ENCODE measurements around the gene LIPT2. TPM values are rescaled to one million over a fixed set of nuclear protein-coding genes. Genes with fewer than 3 reads are reported as not detected.
"Not testable (repeated sequence)": the region's sequence is repeated elsewhere in the genome, so short reads cannot be mapped to it uniquely, and the experiment has no call there.

The LIPT2 gene
- total RNA-seq: 1 to 10 TPM; 3.0 to 3.3 TPM

GRCh38 chr11:74492974-74493790 lies at the start of gene LIPT2:
Gene LIPT2 (minus strand): TSS chr11:74493724. CDS start chr11:74493703, 21 bp downstream.
- intact Hi-C loops (cut with micrococcal nuclease): loop anchor here (1.0 to 10.0 kb wide), 5 partner anchors 78 to 1351 kb away; partner anchors contain the start of genes FCHSD2, PGM2L1, POLD3 and RNF169
- Mint-ChIP-seq H3K27me3 (no peaks in the 10 kb centered on the region), H3K36me3 (no peaks in the 10 kb centered on the region), H3K9me3 (no peaks in the 10 kb centered on the region), H3K4me3 (peak within 1 kb of the TSS; percentile 81), H3K27ac (peak within 1 kb of the TSS; percentile 91), H3K4me1 (ENCODE audit: low read depth) (peaks cover 22% of the 10 kb centered on the region)
- ChIA-PET POLR2A (interaction anchor here (0.5 to 2.1 kb wide), 11 partner anchors 9 to 511 kb away, joined by 3 to 11 read pairs (median 3); partner anchors contain the start of genes PGM2L1, POLD3 and UCP2), CTCF (interaction anchor here (0.7 to 3.0 kb wide), 12 partner anchors 17 to 246 kb away, joined by 3 to 16 read pairs (median 4); partner anchors contain the start of gene PGM2L1)
- peak; percentile 99 for DNase-seq

GRCh38 chr11:74541466-74541865 lies 47.9 kb upstream of the LIPT2 start:
- peaks cover 2% of the 10 kb centered on the region for H3K36me3 Mint-ChIP-seq
- POLR2A ChIA-PET: no interaction called here
- peaks cover 35% of the 10 kb centered on the region for H3K9me3 Mint-ChIP-seq
- H3K27ac Mint-ChIP-seq: no peak overlapping the region
- no peak overlapping the region for H3K4me3 Mint-ChIP-seq
- H3K27me3 Mint-ChIP-seq: no peaks in the 10 kb centered on the region
- H3K4me1 Mint-ChIP-seq (ENCODE audit: low read depth): no peaks in the 10 kb centered on the region
- CTCF ChIA-PET: no interaction called here
- DNase-seq: no peak
- intact Hi-C loops (cut with micrococcal nuclease): no loop called here

GRCh38 chr11:74540270-74540669 lies 46.7 kb upstream of the LIPT2 start:
- intact Hi-C loops (cut with micrococcal nuclease): no loop called here
- H3K9me3 Mint-ChIP-seq: peaks cover 35% of the 10 kb centered on the region
- H3K36me3 Mint-ChIP-seq: peaks cover 2% of the 10 kb centered on the region
- H3K4me3 Mint-ChIP-seq: no peak overlapping the region
- no peak overlapping the region for H3K27ac Mint-ChIP-seq
- ChIA-PET POLR2A (no interaction called here), CTCF (interaction anchor here (2.1 kb wide), 1 partner anchor 90 kb away, joined by 5 read pairs; no protein-coding TSS in a partner anchor)
- H3K4me1 Mint-ChIP-seq (ENCODE audit: low read depth): no peaks in the 10 kb centered on the region
- DNase-seq: no peak
- H3K27me3 Mint-ChIP-seq: no peaks in the 10 kb centered on the region

- Mint-ChIP-seq H3K9me3 (peaks cover 23% of the 10 kb centered on the region), H3K27ac (no peak overlapping the region), H3K4me1 (ENCODE audit: low read depth) (no peaks in the 10 kb centered on the region), H3K36me3 (peaks cover 2% of the 10 kb centered on the region), H3K4me3 (no peak overlapping the region), H3K27me3 (no peaks in the 10 kb centered on the region)
- ChIA-PET CTCF (interaction anchor here (0.7 to 2.1 kb wide), 2 partner anchors 31 to 89 kb away, joined by 3 to 5 read pairs; no protein-coding TSS in a partner anchor), POLR2A (no interaction called here)
- no peak for DNase-seq
- intact Hi-C loops (cut with micrococcal nuclease): no loop called here
Measured at GRCh38 chr11:74538680-74539079, 45.2 kb upstream of the LIPT2 start.

- DNase-seq: no peak
- no peak overlapping the region for H3K27ac Mint-ChIP-seq
- ChIA-PET CTCF (interaction anchor here (0.6 to 1.0 kb wide), 2 partner anchors 13 to 83 kb away, joined by 4 to 5 read pairs; no protein-coding TSS in a partner anchor), POLR2A (no interaction called here)
- intact Hi-C loops (cut with micrococcal nuclease): no loop called here
- H3K9me3 Mint-ChIP-seq: peaks cover 15% of the 10 kb centered on the region
- H3K4me3 Mint-ChIP-seq: no peak overlapping the region
- peaks cover 3% of the 10 kb centered on the region for H3K27me3 Mint-ChIP-seq
- H3K4me1 Mint-ChIP-seq (ENCODE audit: low read depth): no peaks in the 10 kb centered on the region
- peaks cover 2% of the 10 kb centered on the region for H3K36me3 Mint-ChIP-seq
Measured at GRCh38 chr11:74535371-74536160, 42.0 kb upstream of the LIPT2 start.

- H3K4me1 Mint-ChIP-seq (ENCODE audit: low read depth); H3K4me3 Mint-ChIP-seq; H3K27me3 Mint-ChIP-seq; CTCF ChIA-PET; intact Hi-C loops (cut with micrococcal nuclease); DNase-seq; H3K36me3 Mint-ChIP-seq; H3K27ac Mint-ChIP-seq: not testable (repeated sequence)
- POLR2A ChIA-PET: interaction anchor here (0.6 kb wide), 1 partner anchor 1124 kb away, joined by 3 read pairs; no protein-coding TSS in a partner anchor
- peaks cover 15% of the 10 kb centered on the region for H3K9me3 Mint-ChIP-seq
Measured at GRCh38 chr11:74534946-74535275, 41.4 kb upstream of the LIPT2 start.

- Mint-ChIP-seq H3K36me3 (peaks cover 2% of the 10 kb centered on the region), H3K4me3 (no peak overlapping the region), H3K9me3 (peaks cover 15% of the 10 kb centered on the region), H3K4me1 (ENCODE audit: low read depth) (no peaks in the 10 kb centered on the region), H3K27me3 (peaks cover 3% of the 10 kb centered on the region), H3K27ac (no peak overlapping the region)
- POLR2A ChIA-PET: interaction anchor here (0.6 kb wide), 1 partner anchor 1123 kb away, joined by 3 read pairs; no protein-coding TSS in a partner anchor
- DNase-seq: no peak
- intact Hi-C loops (cut with micrococcal nuclease): no loop called here
- CTCF ChIA-PET: no interaction called here
Measured at GRCh38 chr11:74534216-74534945, 40.9 kb upstream of the LIPT2 start.

GRCh38 chr11:74533421-74533820 lies 39.9 kb upstream of the LIPT2 start:
- Mint-ChIP-seq H3K4me1 (ENCODE audit: low read depth) (no peaks in the 10 kb centered on the region), H3K4me3 (no peak overlapping the region), H3K27ac (no peak overlapping the region), H3K36me3 (peaks cover 2% of the 10 kb centered on the region), H3K27me3 (peaks cover 3% of the 10 kb centered on the region), H3K9me3 (peaks cover 10% of the 10 kb centered on the region)
- no peak for DNase-seq
- intact Hi-C loops (cut with micrococcal nuclease): no loop called here
- CTCF ChIA-PET: no interaction called here
- POLR2A ChIA-PET: no interaction called here

- no peak for DNase-seq
- intact Hi-C loops (cut with micrococcal nuclease): no loop called here
- H3K36me3 Mint-ChIP-seq: peaks cover 2% of the 10 kb centered on the region
- ChIA-PET CTCF (no interaction called here), POLR2A (no interaction called here)
- peaks cover 2% of the 10 kb centered on the region for H3K9me3 Mint-ChIP-seq
- no peaks in the 10 kb centered on the region for H3K4me1 Mint-ChIP-seq (ENCODE audit: low read depth)
- H3K27me3 Mint-ChIP-seq: peaks cover 3% of the 10 kb centered on the region
- H3K27ac Mint-ChIP-seq: no peak overlapping the region
- H3K4me3 Mint-ChIP-seq: no peak overlapping the region
Measured at GRCh38 chr11:74532501-74533246, 39.1 kb upstream of the LIPT2 start.

GRCh38 chr11:74524978-74525377 lies 31.5 kb upstream of the LIPT2 start:
- intact Hi-C loops (cut with micrococcal nuclease): no loop called here
- H3K9me3 Mint-ChIP-seq: no peaks in the 10 kb centered on the region
- no peak for DNase-seq
- H3K4me1 Mint-ChIP-seq (ENCODE audit: low read depth): no peaks in the 10 kb centered on the region
- CTCF ChIA-PET: no interaction called here
- no peaks in the 10 kb centered on the region for H3K36me3 Mint-ChIP-seq
- peaks cover 14% of the 10 kb centered on the region for H3K27me3 Mint-ChIP-seq
- no peak overlapping the region for H3K4me3 Mint-ChIP-seq
- no peak overlapping the region for H3K27ac Mint-ChIP-seq
- POLR2A ChIA-PET: no interaction called here

GRCh38 chr11:74524501-74524900 lies 31.0 kb upstream of the LIPT2 start:
- Mint-ChIP-seq H3K27ac (no peak overlapping the region), H3K4me3 (no peak overlapping the region), H3K36me3 (no peaks in the 10 kb centered on the region), H3K9me3 (no peaks in the 10 kb centered on the region), H3K27me3 (peaks cover 14% of the 10 kb centered on the region), H3K4me1 (ENCODE audit: low read depth) (no peaks in the 10 kb centered on the region)
- no peak for DNase-seq
- intact Hi-C loops (cut with micrococcal nuclease): no loop called here
- ChIA-PET CTCF (no interaction called here), POLR2A (no interaction called here)
